AG09319 (cell line): ENCODE results near the gene LMO7.
"Not testable (repeated sequence)": the region's sequence is repeated elsewhere in the genome, so short reads cannot be mapped to it uniquely, and the experiment has no call there.

ENCODE experiments used
- DNase-seq: peaks from one replicate; pipeline ENCODE4 v3.0.0-alpha.2; 2010; ENCODE audit warnings: low read depth; ENCODE audit errors: extremely low read depth
- CTCF ChIP-seq: IDR thresholded peaks from 2 replicates; pipeline ENCODE4 v1.5.1; 2011; ENCODE audit warnings: low read depth, mild to moderate bottlenecking, inconsistent platforms, low read length, moderate library complexity

The LMO7 gene

DNA sequence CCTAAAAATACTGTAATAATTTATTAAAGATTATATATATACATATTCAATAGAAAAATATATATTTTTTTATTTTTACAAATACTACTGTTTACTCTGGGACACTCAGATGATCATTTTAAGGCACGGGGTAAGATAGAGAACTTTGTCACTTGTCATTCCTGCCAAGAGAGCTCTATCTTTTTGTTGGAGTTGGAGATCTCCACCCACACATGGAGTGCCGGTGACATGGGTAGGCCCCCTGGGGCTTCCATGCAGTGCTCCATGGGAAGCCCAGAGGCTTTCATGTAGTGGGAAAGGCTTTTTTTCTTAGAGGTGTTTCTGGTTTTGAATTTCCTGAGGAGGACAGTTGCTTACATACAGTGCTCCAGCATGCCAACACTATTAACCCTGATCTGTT lies 81.4 kb downstream of the LMO7 start:
- no peak for TF ChIP-seq CTCF
- DNase-seq = no peak

DNA sequence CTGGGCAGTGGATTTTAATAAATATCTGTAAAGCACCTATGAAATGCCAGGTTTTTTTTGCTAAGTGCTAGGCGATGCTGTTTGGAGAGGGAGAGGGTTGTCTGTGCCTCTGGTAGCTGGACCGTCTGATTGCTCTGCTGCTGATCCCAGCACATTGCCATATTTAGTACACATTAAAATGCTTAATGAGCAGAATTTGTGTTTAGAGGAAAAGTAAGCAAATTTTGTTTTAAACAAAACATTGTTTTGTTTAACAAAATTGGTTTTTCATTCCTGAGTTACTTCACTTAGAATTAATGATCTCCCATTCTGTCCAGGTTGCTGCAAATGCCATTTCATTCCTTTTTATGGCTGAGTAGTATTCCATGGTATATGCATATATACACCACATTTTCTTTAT lies 85.2 kb downstream of the LMO7 start:
- no peak for TF ChIP-seq CTCF
- no peak for DNase-seq

DNA sequence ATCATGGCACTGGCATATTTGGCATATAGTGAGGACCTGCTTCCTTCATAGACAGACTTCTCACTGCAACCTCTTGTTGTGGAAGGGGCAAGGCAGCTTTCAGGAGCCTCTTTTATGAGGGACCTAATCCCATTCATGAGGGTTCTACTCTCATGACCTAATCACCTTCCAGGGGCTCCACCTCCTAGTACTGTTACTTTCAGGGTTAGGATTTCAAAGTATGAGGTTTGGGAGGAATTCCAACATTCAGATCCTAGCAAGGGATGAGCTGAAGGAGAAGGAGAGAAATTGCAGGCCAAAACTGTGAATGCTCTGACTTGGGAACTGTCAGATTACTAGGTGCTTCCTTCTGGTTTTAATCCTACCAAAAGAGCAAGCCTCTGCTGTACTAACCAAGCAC lies 87.8 kb downstream of the LMO7 start:
- TF ChIP-seq CTCF = no peak
- no peak for DNase-seq

DNA sequence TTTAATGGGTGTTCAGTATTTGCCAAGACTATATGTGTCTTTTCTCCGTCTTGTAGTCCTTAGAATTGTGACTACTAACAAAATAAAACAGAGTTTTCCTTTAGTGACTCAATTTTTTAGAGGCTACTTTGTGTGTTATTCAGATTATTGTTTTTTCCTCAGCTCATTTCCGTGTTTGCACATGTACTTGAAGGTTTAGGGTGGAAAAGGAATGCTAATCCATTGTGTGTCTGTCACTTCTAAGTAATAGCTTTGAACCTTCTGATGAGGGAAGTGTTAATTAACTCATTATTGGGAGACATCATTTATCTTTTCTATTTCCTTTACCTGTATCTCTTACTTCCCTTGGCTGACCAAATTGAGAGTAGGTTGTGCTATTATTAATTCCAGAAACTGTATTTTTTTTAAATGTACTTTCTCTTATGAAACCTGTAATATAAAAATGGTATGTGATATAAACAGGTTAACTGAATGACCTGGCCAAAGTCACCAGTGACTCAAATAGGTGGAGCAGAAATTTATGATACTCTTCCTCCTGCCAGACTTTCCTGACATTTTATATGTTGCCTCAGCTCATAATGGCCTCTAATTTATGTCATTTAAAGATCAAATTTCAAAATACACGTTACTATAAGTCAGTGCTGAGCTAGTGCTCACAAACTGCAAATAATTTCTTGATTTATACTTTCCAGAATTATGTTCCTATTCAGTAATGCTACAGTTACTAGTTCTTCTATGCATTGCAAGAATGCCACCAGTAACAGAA lies 88.8 kb downstream of the LMO7 start:
- no peak for TF ChIP-seq CTCF
- no peak for DNase-seq

- TF ChIP-seq CTCF = no peak
- DNase-seq = no peak
Measured at GRCh38 chr13:75725736-75726135, 89.6 kb downstream of the LMO7 start.

GRCh38 chr13:75726306-75726705 lies 90.2 kb downstream of the LMO7 start:
- no peak for TF ChIP-seq CTCF
- no peak for DNase-seq

DNA sequence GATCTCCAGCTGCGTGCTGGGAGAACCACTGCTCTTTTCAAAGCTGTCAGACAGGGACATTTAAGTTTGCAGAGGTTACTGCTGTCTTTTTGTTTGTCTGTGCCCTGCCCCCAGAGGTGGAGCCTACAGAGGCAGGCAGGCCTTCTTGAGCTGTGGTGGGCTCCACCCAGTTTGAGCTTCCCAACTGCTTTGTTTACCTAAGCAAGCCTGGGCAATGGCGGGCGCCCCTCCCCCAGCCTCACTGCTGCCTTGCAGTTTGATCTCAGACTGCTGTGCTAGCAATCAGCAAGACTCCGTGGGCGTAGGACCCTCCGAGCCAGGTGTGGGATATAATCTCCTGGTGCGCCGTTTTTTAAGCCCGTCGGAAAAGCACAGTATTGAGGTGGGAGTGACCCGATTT lies 97.0 kb downstream of the LMO7 start:
- DNase-seq = not testable (repeated sequence)

GRCh38 chr13:75736173-75736572 lies 100.0 kb downstream of the LMO7 start:
- no peak for DNase-seq
- no peak for TF ChIP-seq CTCF
